SKM-1 (cell line): Measurements from ENCODE around the gene EEF1AKMT3.

Experiments
- DNase-seq: peaks from one replicate; lab custom pipeline; 2025; ENCODE audit not compliant: unreplicated experiment; lab: John Stamatoyannopoulos, UW

Gene EEF1AKMT3

DNA sequence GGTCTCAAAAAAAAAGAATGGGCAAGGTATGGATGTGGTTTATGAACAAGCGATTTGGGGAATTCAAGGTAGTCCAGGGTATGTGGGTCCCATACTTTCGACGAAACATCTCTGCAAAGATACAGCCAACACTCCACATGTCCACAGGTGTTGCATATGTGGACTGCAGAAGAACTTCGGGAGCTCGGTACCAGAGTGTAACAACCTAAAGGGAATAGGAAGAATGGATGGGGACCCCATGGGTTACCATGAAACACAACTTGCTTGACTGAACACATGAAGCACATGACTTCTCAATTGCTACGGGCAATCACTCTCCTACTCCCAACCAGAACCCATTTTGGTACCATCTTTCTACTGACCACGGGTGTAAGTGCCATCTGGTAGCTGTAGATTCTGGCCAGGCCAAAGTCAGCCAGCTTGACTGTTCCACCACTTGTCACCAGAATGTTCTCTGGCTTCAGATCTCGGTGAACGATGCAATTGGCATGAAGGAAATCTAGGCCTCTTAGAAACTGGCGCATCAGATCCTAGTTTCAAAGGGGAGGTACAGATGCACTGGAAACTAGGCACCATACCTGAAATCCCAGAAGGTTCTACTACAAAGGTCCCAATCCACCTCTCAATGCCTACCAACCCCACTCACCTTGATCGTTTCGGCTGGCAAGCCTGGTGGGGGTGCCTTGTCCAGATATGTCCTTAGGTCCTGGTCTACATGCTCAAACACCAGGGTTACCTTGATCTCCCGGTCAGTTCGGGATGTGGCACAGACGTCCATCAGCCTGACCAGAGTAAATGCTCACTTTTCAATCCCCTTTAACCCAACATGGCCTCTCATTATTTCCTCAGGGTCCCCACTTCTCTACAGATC lies 21.6 kb upstream of the EEF1AKMT3 start:
- DNase-seq: no peak

DNA sequence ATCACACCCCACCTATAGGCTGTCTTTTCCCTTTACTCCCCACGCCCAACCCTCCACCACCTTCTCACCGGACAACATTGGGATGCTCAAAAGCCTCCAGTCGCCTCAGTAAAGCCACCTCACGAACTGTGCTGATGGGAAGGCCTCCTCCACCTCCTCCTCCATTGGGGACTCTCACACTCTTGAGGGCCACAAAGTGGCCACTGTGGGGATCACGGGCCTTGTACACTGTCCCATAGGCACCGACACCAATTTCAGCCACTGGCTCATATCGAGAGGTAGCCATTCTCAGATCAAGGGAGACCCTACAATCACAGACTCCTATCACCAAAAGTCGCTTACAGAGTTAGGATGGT lies 21.0 kb upstream of the EEF1AKMT3 start:
- no peak for DNase-seq

DNA sequence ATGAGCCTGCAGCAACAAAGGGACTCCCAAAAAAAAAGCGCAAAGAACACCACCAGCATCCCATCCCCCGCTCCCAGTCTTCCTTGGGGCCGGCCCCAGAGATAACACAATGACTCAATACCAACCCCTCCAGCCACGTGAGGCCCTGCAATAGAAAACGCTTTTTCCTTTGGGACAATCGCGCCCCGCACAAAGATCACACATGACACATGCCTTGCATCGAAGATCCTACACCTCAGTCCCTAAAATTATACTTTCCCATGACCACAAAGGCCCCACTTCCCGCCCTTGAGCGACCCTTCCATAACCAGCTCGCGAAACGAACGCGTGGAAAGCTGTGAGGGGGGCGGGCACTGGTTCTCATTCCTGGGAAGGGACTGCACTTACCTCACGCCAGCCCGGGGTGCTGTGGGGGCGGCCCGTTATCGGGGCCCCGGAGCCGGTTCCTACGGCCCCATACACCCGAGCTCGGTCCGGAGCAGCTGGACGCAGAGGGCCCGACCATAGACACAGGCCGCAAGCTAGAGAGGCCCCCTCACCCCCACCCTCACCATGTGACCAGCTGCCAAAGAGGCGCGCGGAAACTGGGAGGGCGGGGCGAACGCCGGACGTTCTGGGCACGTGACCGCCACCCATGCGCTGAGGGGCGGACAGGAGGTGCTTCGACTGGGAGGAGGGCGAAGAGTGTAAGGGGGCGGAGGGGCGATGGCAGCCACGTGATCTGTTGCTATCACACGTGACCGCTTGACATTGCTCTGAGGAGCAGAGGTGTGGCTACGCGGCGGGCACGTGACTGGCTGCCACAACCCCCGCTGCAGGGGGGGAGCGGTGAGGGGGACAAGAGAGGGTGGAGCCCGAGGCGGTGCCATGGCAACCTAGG lies 20.4 kb upstream of the EEF1AKMT3 start, which contains the start of gene CDK4:
Gene CDK4, minus strand, starts transcription at position 523 of the 880 bp plus-strand sequence. CDS start 593 bp downstream, outside the sequence.
- DNase-seq: peak; percentile 86

DNA sequence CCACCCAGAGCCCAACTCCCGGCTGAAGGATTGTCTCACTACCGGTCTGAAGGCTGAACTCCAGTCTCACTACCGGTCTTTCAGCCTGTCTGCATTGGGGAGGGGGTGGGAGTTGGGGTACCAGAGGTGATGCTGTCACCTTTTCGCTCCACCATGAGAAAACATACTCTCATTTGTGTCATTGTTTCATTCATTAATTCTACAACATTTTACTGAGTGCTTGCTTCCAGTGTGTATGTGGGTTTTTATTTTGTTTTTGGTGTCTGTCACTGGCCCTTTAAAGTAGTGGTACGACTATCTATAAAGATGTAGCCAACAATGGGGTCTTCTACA lies 19.8 kb upstream of the EEF1AKMT3 start:
- DNase-seq: no peak

DNA sequence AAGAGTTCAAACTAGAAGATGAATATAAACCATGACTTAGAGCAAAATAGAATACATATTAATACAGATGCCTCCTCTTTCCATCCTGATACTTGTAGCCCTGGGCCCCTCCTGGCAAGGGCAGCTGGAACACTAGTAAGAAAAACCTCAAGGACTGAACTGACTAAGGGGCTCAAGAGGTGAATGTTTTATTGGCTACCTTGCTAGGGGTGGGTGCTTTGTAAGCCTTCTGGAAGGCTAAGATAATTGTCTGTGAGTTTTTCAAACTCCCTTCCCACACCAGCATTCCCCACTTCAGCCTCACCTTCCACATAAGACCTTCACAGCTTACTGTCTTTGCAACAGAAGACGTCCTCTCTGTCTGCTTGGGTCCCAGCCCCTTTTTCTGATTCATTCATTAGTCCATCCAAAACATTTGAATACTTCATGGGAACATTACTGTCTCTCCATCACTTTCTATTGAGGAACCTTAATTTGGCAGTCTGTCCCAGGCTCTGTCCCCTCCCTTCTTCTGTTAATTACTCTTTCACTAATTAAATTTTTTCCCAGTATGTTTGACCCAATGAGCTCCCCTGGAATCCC lies 18.6 kb upstream of the EEF1AKMT3 start:
- DNase-seq: no peak

DNA sequence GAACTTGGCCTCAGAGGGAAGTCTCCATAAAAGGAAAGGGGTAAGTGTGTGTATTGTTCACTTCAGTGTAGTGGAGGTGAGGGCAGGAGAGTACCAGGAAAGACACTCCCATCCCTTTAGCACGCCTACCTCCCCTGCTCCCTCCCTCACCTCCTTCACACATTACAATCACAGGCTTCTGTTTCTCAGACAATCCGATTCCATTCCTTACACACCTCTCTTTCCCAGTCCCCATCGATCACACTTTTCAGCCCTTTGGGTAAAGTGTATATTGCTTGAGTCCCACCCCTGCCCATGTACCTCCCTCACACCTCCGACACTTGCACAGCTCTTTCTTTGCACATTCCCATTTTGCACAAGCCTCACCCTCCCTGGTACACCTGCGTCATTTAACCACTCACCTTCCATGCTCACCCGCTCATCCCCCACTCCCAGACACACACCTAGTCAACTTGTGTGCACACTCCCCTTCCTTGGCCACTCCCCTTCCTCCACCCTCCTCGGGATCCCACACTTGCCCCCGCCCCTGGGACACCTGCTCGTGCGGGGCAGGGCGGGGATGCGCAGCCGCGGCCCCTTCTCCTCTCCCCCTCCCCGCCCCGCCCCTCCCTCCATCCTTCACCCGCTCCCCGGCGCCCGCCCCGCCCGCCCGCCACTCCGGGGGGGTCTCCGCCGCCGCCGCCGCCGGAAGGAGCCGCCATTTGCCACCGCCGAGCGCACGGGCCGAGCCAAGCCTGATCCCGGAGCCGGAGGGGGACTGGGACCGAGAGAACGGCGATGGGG lies 17.8 kb upstream of the EEF1AKMT3 start, which contains the start of gene MARCHF9:
Gene MARCHF9, plus strand, starts transcription at position 693 of the 783 bp plus-strand sequence. CDS start 426 bp downstream, outside the sequence.
- no peak for DNase-seq

DNA sequence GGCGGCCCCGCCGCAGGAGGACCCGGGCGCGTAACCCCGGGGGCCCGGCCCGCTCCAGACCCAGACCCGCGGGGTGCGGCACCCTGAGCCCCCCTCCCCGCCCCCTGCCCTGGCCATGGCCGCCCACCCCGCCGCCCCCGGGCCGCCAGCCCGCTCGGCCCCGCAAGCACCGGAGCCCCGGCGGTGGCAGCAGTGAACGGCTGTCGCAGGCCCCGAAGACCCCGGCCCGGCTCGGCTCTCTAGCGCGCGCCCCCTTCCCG lies 17.3 kb upstream of the EEF1AKMT3 start:
- DNase-seq: no peak

DNA sequence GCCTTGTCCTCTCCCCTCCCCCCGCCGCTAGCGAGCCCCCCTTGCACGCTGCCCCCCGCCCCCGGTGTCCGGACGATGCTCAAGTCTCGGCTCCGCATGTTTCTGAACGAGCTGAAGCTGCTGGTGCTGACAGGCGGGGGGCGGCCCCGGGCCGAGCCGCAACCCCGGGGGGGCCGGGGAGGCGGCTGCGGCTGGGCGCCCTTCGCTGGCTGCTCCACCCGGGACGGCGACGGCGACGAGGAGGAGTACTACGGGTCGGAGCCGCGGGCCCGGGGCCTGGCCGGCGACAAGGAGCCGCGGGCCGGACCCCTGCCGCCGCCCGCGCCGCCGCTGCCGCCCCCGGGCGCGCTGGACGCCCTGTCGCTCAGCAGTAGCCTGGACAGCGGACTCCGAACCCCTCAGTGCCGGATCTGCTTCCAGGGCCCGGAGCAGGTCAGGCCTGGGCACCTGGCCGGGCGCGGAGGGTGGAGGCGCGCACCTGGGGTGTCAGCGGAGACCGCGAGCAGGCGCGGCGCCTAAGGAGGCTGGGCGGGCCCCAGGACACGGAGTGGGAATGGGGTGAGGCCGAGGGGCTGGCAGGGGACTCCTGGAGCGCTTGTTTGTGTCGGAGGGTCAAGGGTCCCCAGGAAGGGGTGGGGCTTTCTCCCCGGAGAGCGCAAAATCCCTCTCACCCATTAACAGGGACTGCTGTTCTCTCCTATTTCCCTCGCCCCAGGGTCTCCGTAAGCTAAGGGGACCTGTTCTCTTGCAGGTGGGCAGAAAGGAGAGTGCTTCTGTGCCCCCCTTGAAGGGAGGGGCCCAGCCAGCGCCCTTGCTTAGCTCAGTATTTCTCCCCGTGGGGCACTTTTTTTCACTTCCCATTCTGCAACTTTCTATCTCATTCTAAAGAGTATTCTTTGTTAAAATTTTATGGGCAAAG lies 16.7 kb upstream of the EEF1AKMT3 start:
- no peak for DNase-seq

DNA sequence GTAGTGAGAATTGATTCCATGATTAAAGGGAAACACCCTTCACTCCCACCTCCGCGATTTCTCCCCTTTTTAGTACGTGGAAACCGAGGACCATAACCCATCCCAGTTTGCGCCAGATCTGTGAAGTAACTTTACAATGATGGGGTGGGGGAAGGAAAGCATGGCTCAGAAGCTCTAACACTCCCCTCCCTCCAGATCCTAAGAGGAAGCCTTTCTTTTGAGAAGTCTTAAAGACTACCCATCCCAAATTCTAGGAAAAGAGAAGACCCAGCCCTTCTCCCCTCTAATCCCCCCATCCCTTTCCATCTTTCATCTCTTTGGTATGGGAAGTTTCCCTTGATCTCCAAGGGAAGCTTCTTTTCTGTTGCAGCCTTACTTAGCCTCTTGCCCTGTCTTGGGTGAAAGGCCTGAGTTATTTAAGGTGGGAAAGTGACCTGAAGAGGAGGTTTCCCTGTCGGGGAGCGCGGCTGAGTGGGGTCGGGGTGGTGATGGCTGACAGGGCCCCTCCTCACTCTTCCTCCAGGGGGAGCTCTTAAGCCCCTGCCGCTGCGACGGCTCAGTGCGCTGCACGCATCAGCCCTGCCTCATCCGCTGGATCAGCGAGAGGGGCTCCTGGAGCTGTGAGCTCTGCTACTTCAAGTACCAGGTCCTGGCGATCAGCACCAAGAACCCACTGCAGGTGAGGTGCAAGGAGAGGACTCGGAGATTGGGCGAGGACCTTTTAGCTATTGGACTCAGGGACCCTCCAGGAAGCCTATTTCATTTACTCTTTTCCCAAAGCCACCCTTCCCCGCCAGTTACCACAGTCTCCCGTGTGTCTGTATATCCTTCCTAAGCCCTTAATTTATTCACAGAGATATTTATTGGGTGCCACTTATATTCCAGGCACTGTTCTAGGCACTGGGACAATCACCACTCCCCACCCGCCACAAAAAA lies 15.7 kb upstream of the EEF1AKMT3 start:
- DNase-seq: no peak

DNA sequence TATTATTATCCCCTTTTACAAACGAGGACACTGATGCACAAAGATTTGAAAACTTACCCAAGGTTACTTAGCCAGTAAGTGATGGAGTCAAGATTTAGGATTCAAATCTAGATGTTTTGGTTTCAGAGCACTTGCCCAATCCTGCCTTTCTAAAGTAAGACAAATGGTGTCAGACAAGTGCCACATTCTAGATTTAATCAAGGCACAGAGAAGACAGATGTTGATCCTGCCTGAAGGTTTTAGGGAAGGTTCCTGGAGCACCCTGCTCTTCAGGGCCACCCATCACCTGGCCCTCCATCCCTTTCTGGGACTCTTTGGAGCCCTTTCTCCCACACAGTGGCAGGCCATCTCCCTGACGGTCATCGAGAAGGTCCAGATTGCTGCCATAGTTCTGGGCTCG lies 14.6 kb upstream of the EEF1AKMT3 start:
- no peak for DNase-seq

DNA sequence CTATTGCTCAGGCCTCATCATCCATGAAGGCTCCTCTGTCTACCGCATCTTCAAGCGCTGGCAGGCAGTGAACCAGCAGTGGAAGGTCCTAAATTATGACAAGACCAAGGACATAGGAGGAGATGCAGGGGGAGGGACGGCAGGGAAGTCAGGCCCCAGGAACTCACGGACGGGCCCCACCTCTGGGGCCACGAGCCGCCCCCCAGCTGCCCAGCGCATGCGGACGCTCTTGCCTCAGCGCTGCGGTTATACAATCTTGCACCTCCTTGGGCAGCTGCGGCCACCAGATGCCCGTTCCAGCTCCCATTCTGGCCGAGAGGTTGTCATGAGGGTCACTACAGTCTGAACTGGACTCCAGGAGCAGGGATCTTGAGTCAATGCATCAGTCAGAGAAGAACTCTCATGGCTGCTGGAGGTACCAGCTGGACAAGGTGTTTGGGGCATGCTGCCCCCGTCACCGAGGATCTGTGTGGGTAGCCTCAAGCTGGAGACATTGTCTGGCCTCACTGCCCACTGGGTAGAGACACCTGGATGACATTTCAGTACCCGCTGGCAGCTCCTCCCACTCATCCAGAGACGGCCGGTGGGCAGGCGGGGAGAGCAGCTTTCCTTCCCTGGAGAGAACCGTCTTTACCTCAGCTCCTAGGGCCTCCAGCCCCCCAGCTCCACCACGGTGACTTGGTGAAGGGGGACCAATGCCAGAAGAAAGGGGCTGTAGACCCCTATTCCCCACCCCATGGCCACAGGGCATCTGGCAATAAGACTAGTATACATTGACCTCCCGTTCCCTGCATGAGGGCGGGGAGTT lies 13.7 kb upstream of the EEF1AKMT3 start:
- no peak for DNase-seq

DNA sequence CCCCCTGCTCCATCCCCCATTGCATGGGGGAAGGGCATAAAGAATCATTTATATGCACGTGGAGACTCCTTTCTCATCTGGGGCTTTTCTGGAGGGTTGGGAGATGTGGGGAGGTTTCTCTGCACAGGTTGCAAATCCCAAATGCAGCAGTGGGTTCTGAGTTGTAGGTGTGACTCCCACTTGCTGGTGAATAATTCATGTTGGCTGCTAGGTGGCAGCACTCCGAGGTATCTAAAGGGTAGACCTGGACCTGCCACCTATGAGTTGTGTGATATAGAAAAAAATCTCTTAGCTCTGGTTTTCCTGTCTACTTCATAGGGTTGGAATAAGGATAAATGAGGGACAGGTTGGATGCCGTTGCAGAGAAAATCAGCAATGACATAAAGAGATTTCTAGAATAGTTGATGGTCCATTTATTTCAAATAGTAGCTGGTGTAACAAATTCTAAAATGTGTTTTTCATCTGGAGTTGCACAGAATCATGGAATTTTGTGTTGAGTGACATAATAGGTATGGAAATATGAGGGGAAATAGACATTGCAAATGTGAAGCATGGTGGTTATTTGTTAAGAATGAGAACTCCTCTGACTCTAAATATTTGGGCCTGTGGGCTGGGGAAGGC lies 12.9 kb upstream of the EEF1AKMT3 start:
- DNase-seq: no peak

DNA sequence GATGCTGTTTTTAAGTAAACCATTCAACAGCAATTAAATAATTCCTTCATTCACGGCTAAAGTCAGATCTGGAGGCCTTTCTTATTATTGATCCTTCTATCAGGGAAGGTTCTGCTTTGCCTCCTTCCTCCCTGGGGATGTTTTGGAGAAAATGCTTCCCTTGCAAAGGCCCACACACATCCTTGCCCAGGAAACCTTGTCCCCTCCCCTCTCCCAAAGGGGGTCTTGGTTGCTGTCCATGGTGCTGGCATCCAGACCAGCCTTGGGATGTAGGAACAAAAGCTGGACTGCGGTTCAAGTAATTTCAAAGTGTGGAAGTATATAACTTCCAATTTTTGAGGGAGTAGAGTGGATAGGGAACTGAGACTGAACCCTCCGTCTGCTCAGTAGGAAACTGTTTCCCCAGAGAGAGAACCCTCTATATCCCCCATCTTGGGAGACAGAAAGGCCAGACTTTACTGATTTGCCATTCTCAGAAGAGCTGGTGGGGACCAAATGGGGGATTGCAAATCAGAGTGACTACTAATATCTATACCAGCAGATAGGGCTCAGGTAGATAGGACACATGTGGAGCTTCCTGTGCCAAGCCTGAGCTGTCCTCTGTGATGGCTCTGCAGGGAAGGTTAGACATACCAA lies 11.9 kb upstream of the EEF1AKMT3 start:
- no peak for DNase-seq

DNA sequence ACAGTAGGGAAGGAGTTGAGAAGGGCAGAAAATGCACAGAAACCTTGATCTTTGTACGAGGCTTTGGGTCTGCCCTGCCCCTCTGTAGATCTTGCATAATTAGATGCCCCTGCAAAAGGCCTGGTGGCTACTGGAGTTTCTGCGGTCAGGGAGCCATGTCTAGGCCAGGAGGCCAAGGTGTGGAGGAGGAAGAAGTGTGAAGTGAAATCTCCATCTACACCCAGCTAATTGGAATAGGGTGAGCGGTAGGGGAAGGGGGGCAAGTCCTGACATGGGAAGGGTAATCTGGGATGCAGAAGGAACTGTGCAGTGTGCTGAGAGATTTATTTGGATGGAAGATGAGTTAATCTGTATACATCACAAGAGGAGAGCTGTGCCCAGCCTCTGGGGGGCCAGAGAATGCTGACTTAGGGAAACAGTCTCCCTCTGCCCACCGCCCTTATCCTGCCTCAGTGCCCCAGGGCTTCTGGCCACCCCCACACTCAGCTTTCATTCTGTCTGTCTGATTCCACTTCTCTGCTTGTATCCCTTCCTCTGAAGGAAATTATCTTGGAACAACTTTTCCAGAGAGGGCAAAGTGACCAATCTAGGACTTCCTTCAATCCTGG lies 10.9 kb upstream of the EEF1AKMT3 start:
- no peak for DNase-seq

DNA sequence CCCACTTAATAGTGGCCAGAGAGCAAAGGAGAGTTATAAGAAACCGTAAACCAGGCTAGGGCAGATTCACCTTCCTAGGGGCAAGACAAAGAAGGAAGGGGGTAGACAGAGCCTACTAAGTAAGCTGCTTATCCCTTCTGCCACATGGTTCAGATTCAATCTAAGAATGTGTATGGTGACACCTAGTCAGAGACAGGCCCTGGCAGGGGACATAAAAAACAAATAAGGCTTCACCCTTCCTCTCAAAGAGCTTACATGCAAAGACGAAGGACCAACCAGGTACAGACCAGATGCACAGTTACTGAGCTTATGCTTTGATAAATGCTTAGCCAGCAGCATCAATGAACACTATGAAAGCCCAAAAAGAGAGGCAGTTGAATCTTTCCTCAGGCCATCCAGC lies 10.0 kb upstream of the EEF1AKMT3 start:
- DNase-seq: no peak

DNA sequence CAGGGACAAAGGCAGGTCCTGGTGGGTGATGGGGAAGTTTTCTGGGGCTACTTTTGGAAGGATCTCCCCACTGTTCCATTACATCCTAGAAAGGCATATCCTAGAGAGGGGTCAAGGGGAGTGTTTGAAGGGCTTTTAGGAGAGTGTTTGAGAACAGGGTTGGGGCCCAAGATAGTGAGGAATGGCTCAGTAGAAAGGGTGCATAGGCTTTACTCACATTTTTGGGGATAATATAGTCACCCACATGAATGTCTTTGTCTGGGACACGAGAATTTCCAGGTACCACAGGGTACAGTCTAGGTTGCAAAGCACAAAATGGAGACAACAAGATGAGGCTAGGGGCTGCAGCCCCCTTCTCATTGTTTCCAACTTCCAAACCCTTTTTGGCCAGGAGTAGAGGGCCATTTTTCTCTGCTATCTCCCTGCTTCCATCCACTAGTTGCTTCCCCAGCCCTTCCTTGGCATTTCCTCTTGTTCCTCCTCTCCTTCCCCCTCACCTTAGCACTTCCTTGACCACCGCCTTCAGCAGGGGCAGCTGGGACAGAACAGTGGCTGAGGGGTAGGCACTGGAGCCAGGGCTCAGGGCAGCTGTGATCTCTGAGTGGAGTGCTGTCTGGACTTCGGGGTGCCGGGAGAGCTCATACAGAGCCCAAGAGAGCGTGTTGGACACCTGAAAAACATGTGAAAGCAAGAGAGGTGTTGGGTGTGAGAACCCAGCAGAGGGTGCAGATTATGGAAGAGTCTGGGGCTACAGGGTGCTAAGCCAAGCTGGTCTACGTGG lies 8.3 kb upstream of the EEF1AKMT3 start:
- no peak for DNase-seq
